Stimulated activated CD8-positive, alpha-beta memory T cell treated with anti-CD3 and anti-CD28 coated beads, Interleukin-4, amount 100 ng/mL, for 4 hours (primary cell): ENCODE results near the gene ASTN2.

ENCODE experiments used
- DNase-seq, 2 donors: peaks; one replicate each; pipeline ENCODE4 v3.0.0-alpha.2; 2020; ENCODE audit warnings: low read depth in 2 of 2, low spot score in 1 of 2

The ASTN2 gene

DNA sequence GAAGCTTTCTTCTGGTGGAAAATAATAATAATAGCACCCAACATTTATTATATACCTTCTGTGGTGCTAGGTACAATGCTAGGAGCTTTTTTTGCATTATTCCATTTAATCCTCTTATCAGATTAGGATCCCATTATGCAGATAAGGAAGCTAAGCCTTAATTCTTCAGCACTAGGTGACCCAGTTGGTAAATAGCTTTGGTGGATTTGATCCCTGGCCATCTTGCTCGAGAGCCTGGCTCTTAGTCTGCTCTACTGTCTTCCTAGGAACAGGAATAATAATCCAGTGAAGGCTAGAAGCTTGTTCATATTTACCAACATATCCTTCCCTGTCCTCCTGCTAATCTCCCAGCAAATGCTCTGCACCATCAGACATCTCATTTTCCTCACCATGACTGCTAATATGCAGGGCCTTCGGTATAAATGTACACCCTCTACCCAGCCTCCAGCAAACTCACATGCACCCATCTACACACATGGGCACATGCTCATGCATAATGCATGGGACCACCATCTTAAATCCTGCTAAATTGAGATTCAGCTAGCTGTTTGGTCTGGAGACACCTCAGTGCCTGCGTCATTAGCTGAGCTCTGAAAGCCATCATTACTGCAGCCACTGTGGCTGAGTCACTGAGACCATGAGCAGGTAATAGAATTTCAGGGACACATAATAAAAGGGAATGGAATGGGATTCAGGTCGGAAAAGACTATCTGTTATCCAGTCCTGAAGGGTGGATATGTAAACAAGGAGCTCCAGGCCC lies 640.3 kb downstream of the ASTN2 start:
- DNase-seq = no peak

DNA sequence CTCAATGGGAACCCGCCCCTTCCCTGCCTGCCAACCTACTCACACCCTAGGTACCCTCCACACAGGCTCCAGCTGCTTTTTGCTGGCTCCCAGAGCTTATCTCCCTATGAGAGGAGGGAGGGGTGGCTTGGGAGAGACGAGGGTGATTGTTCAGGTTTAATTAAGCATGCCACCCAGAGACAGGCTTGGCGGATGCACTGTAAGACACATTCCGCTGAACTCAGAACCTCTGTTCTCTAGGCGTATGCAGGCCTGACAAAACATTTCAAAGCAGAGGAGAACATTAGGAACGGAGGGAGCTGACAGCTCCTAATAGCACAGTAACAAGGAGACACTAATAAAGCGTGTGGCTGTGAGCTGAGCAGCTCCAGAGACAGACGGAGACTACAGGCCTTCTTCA lies 647.6 kb downstream of the ASTN2 start:
- DNase-seq = no peak

DNA sequence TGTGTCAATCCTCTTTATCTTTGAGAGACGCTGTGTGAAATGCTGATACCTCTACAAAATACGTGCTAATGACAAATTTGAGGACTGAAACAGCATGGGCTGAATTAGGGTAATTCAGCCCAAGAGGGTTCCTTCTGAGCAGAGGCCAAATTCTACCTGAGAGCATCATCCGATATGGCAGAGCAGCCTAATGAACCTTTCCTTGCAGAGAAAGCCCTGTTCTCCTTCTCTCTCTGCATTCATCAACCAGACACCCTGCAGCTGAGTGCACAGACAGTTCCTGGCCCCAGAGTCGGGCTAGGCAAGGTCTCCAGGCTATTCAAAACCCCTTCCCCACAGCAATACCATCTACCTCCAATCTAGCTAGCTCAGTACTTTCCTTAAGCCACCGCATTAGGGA lies 649.8 kb downstream of the ASTN2 start:
- DNase-seq = no peak

DNA sequence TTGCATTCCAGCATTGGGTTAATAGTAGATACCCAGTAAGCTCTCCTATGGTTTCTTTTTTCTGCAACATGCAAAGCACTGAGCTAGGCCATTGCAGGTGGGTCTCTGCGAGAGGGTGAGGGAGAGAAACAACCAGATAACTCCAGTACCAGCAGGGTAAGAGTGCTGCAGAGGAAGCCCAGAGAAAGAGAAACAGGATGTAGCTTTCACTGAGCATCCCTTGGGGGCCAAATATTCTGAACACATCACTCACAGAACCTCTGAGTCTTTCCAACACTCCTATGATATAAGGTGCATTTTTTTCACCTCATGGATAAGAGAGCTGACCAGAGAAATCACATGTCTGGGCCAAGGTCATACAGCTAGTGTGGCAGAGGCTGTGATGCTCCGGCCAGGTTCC lies 651.1 kb downstream of the ASTN2 start:
- DNase-seq = no peak

DNA sequence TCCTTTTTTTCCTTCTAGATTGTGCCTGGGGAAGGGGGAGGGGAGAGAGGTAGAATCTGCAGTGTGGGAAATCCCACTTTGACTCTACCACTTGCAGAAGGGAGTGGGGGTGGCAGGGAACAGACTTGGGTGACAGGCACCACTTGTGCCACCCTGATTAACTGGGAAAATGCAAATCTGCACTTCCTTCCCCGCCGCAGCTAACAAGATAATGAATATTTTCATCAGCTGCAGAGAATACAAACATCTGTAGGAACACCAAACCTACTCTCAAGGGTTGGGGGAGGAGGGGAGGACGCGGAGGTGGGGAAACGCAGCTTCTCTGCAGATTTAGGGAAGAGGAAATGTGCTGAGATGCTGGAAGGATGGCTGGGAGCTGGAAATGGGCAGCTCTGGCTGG lies 654.2 kb downstream of the ASTN2 start:
- no peak for DNase-seq

DNA sequence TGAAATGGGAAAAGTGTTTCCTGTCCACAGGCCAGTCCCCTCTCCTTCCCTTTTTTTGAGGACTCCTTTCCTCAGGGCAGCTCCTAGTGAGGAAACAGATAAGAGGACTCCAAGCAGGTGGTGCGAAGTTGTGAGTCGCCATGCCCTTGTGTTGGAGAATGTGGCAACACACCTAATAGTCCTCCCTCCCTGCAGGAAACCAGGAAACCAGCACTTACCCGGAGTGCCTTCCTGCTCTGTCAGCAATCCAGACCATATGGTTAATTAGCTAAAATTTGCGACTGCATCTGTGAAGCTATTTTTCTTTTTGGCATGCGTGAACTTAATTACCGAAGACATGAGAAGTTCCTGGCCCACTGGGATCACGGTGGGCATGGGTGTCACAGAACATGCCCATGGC lies 657.8 kb downstream of the ASTN2 start:
- no peak for DNase-seq

DNA sequence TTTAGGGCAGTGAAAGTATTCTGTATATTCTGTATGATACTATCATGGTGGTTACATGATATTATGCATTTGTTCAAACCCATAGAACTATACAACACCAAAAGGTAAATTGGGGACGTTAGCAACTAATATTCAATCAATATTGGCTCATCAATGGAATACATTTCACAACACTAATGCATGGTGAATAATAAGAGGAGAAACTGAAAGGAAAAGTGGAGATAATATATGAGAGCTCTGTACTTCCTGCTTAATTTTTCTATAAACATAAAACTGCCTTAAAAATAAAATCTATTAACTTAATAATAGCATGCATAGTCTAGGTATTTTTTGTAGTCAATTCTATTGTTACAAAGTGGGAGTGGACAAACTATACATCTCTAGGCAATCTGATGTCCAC lies 661.5 kb downstream of the ASTN2 start:
- DNase-seq = no peak

DNA sequence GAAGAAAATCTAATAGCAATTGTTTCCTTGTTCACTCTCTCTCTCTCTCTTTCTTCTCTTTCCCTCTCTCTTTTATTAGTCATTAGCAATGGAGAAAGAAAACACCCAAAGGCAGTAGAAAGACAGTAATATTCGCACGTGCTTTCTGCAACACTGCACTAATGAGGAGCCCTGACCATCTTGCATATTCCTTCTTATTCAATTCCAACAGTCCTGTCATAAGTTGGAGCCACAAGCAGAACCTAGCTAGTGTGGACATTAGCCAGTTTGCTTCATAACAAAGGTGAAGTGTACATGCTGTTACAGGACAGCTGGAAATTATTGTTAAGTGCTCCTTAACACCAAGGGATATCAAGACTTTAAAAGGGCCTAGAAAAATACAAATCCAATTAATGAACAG lies 664.3 kb downstream of the ASTN2 start:
- no peak for DNase-seq

DNA sequence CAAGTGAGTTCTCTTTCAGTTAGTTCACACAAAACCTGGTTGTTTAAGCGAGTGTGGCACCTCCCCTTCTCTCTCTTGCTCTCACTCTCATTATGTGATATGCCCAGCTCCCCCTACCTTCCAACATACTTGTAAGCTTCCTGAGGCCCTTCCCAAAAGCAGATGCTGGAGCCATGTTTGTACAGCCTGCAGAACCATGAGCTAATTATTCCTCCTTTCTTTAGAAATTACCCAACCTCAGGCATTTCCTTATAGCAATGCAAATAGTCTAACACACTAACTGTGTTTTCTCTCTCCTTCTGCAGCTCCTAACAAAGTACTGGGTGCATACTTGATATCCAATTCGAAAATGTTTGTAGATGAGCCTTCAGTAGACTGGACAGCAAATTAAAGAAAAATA lies 665.1 kb downstream of the ASTN2 start:
- no peak for DNase-seq

DNA sequence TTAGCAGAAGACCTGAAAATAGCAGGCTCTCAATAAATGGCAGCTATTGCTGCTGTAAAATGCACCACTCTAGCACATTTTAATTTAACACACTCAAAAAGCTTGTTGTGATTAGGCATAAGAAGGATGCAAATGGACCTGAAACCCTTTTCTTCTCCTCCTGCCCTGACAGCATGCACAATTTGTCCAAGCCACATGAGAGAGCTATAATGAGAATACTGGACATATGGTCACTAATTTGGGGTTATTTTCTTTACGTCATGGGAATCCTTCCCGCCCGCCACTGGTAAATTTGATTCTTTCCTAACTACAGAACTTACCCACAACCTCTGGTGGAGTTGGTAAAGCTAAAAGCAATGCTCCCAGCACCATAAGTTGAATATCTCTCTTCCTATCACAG lies 665.7 kb downstream of the ASTN2 start:
- DNase-seq = no peak

DNA sequence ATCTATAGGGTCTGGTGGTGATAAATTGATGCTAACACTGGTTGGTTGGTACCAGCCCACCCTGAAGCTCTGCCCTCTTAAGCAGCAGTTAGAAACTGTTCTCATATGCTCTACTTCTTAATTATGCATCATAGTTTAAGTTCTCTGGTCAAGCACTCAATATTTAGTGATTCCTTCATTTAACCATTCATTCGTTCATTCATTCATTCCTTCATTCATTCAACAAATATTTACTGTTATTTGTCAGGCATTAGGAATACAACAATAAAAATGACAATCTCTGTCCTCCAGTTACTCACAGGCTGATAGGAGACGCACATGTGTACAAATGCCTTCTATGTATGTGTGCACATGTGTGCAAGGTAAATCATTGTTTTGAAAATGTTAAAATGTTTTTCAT lies 673.1 kb downstream of the ASTN2 start:
- no peak for DNase-seq

DNA sequence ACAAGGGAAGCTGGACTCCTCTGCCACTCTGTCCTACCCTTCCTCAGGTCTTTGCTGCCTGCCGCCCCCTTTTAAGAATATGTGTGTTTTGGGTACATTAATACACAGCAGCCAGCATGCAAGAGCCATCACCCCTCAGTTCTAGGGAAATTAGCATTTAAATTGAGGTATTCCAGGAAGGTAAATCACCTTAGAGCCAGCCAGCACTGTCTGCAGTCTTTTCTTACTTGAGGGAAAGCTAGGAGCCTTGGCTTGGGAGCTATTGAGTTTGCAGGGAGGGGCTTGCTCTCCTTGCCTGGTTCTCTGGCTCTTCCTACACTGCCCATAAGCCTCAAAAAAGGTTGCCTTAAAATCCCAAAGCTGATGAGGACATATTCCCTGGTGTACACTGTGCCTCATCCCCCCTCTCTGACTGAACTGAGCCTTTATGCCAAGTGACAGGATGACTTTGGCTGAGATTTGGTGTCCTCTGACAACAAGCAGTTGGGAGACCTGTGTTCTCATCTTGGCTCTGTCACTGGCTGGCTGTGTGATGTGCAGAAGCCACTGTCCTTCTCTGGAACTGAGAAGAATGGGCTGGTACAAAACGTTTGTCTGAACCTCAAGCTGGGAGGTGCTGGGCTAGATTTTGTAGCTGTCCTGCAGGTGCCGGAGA lies 673.6 kb downstream of the ASTN2 start:
- DNase-seq = no peak

DNA sequence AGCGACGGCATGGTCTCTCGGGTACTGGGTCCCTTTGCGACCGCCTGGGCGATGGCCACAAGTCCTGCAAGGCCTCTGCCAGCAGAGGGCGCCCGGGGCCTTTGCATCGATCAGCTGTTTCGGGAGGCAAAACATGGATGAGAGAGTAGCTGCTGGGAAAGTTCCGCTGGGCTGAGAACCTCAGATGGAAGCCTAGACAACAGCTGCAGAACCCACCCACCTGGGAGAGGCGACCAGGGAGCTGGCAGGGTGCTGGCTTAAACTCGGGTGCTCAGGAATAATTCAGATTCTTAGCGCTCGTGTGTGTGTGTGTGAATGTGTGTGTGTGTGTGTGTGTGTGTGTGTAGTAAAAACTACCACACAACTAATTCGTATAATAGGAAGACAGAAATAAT lies 677.7 kb downstream of the ASTN2 start:
- peak in 1 of 2 donors; percentile 9 for DNase-seq

DNA sequence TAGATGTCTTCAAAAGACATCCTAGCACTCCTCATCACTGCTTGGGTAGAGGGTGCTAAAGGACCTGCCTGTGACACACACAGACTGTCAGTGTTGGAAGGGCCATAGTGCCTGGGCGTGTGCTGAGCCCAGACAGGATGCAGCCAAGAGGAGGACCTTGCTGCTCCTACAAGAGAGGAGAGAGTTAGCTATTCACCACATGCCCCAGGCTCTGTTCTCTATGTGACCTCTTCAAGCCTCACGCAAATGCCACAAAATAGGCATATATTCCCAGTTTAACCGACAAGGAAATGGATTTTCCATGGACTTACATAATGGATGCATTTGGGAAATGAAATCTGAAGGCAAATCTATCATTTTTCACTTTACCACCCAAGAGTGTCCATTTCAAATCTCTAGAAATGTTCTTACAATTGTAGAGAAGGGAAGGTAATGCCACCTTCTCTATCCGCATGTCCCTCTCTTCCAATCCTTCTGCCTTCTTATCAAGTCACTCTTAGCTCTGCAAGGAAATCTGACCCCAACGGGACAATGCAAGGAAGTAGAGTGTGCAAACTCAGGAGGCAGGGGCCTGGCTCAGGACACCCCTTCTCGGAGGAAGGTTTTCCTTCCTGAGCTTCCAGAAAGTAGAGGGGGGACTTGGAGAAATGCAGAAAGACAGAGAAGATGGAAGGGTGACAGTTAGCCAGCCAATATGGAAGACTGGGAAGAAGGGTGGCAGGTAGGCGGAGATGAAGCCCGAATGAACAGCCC lies 678.3 kb downstream of the ASTN2 start:
- no peak for DNase-seq

DNA sequence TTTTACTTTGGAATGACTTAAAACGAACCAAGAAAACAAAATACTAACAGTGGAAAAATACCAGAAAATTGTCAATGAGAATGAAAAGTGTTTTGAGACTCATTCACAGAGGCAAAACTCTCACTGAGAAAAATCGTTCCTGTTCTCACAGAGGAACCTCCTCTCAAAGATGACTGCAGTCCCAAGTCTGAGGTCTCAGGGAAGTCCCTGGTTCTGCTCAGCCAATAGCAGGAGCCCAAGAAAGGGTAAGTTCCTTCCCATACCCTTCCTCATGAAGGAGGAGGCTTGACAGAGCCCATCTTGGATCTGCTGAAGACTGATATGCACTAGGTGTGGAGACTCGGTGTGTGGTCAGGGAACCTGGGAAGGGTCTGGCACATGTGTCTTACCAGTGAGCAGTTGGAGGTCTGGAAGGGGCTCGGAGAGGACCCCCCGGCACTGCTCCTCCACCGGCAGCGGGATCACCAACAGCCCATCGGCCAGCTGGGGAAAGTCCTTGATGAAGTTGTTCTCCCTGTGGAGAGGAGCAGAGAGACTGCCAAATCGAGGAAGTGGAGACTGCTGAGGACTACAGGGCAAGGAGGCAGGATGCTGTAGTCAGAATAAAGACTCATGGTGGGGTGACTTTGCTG lies 681.7 kb downstream of the ASTN2 start:
- no peak for DNase-seq

DNA sequence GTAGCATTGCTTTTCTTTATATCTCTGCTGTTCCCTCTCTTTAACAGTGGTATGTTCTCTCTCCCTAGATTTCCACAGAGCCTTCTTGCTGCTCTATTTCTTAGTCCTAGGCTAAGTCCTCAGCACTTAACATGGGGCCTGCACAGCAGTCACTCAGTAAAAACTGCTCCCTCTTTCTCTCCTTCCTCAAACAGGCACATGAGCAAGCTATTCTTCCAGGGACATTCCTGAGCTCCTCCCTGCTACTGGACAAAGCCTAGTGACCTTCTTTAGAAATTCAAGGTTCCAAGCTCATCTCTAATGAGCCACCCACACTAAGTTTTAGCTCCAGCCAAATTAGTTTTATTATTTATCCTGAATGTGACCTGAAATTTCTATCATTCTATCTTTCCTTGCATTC lies 688.3 kb downstream of the ASTN2 start:
- no peak for DNase-seq

DNA sequence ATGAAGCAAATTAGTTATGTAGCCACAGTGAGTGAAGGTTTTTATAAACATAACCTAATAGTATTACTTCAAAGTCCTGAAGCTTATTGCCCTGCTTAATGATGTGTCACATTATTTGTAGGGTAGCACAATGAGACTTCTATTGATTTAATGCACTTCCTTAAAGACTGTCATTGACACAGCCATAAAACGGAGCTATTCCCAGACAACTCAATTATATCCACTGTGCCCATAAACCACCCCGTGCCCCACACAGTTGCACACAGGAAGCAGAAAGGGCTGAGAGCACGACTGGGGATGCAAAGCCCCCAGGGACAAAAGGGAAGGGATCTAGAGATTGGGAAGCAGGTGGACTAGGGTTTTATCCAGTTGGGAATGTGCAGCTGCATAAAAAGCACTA lies 690.7 kb downstream of the ASTN2 start:
- DNase-seq = no peak

DNA sequence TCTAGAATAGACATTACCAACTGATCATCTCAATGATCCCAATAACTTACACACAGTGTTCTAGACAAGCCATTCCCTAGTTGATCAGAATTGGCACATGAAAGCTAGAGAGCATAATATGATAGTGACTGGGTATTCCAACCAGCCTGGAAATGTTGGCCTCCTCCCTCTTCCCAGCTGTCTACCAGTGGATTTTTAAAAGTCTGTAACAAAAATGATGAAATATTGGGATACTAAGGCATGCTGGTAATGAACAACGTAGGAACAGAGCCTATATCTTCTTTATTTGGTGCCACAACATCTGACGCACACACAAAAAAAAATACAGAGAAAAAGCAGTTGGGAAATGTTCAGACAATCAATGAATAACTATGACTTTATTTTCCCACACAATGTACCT lies 692.9 kb downstream of the ASTN2 start:
- no peak for DNase-seq

DNA sequence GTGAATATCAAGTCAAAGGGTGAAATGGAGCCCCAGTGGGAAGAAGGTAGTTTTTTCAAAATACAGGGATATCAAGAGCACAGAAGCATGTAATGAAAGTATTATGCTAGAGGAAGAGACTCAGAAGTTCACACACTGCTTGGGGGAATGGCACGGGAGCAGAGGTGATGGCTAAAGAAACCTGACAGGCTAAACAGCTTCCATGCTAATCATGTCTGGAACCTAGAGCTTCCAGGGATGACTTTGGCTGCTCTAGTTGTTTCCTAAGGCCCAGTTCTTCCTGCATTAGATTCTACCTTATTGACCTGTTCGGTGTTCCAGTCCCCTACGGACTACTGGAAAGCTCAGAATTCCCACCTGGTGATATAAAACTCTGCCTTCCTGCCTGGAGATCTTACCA lies 693.4 kb downstream of the ASTN2 start:
- no peak for DNase-seq

DNA sequence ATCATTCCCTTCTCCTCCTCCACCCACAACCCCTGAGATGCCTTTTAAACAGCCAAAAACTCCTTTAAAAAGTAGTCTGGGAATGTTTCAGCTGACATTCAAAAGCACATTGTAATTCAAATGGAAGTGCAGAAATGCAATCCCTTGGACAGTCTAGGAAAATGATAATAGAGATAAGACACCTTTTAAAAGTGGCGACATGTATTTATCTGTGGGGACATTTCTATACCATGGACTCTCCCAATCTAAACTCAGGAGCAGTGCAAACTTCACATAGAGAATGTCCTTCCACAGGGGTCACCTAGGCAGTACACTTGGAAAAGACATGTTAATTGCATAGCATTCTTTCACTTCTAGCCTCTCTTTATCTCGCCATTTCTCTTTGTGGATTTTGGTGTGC lies 694.7 kb downstream of the ASTN2 start:
- DNase-seq = no peak

DNA sequence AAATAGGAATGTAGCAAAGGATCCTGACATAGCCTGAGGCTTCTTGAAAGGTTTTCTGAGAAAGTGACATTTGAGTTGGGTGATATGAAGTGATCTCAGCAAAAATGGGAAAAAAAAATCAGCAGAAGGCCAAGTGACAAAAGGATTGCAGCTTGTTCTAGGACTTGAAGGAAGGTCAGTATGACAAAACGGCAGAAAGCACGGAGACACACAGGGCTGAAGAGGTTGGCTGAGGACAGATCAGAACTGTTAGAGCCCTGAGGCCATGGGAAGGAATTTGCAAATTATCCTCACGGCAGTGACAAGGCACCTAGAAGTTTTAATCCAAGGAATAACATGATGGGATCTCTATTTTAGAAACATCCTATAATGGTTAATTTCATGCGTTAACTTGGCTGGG lies 696.7 kb downstream of the ASTN2 start:
- no peak for DNase-seq

DNA sequence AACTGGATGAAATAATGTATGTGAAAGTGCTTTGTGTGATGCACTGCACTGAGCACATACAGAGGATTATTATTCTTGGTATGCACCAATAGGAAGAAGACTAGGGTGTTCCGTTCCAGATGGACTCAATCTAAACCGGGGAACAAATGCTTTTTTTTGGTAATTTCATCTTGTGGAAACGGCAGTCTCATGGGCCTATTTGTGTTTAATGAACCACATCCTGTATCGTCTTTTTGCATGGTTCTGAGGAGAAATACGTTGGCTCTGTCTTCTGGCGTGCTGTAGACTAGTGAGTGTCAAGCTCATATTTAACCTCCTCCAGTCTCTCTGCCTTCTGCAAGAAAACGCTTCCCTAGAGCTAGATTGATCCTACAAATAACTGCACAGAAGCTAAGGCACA lies 697.7 kb downstream of the ASTN2 start:
- DNase-seq = no peak
